HG02623 (cell line): Measurements from ENCODE around the gene CCDC88A.
A peak's percentile ranks its signal among the peaks of the same experiment; 100 is the strongest.
"Not testable (repeated sequence)": the region's sequence is repeated elsewhere in the genome, so short reads cannot be mapped to it uniquely, and the experiment has no call there.

Source experiments
- ATAC-seq: cut with Tn5 transposase; IDR thresholded peaks from one replicate; pipeline ENCODE4 v1.9.1; 2021; ENCODE audit warnings: moderate library complexity; ENCODE audit not compliant: unreplicated experiment

The CCDC88A gene

DNA sequence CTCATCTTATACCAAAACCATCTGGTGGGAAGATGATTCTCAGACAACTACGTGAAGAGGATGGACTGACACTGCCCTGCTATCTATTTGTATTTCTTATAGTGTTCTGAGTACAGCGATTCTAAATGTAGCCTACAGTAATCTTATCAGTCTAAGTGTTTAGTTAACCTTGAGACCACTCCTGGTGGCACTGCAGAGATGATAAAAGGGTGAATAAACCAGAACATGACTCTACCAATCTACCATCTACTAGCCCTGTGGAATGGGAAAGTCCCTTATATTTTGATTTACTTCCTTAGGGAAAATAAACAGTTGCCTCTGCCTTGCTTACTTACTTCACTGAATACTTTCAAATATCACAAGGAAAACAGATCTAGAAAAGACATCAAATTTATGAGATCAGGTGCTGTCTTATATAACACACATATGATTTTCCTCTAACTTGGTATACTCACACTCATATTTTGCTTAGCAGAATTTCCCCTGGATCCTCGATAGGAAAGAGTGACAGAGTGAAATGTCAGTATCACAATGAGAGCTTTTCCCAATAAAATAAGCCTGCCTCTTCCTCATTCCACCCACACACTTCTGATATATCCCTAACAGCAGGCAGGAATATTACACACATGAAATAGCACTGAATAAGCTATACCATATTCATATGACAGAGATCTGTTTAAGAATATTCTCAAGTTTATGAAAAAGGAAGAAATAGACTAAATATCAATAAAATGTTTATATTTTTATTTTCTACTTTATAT, 92.0 kb downstream of the CCDC88A start:
- no peak for ATAC-seq

DNA sequence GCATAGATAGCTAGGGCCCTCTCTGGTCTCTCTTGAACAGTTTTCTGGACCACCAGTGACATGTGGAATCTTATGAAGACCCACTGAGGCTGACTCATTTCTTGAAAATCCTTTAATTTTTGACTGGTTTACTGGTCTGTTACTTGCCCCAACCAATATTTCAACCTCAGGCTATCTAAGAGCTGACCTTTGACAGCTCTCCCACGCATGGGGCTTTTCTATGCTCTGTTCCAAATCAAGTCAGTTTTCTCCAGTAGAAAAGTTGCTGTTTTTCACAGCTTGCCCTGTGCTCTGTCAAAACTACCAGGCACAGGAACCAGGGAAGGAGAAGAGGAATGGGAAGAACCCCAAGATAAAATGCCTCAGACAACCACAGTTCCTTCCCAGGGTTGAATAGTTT, 104.7 kb downstream of the CCDC88A start:
- ATAC-seq = no peak

DNA sequence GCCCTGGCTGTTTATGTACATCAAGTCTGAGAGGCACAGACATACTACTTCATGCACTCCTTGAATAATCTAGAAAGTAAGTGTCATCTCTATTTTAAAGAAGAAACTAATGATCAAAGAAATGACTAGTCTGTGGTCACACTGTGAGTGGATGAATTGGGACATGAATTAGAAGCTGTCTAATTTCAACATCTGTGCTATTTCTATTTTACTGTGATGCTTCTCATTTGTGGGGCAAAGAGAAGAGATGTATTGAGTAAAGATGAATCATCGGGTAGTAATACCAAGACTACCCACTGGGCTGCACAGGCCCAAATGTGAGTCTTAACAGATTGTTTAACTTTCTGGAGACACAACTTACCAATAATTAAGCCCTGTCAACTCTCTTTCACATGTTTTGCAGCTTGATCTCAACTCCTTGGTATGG, 108.2 kb downstream of the CCDC88A start:
- peak; percentile 89 for ATAC-seq

DNA sequence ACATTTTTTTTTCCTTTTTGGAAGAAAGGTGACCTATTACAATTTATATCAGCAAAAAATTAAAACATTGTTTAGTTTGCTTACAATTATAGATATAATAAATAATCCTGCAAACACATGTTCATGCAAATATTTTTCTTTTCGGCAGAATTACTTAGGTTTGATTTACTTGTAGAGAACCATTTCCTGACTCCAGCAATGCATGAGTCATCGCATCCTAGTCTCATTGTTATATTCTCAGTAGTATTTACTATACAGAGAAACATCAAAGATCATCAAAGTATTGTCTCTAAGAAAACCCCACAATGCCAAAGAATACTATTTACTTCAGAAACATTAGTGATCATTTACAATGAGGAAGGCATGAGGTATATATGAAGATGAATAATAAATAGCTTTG, 110.2 kb downstream of the CCDC88A start:
- no peak for ATAC-seq

DNA sequence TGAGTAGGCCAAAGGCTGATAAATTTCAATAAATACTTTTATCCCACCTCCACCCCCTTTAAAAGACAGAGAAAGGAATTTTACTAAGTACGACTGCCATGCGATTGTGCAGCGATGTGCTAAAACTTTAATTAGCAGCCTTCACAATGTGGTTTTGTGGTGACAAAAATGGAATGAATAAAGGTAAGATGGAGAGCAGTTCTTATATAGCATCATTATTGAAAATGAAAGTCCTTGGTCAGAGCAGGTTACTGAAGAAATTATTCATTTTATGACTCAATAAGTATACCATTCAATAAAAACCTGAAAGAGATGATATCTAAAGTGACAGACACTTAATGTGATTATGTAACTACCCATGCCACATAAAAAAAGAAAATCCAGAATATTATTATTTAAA, 117.4 kb downstream of the CCDC88A start:
- peak; percentile 73 for ATAC-seq

DNA sequence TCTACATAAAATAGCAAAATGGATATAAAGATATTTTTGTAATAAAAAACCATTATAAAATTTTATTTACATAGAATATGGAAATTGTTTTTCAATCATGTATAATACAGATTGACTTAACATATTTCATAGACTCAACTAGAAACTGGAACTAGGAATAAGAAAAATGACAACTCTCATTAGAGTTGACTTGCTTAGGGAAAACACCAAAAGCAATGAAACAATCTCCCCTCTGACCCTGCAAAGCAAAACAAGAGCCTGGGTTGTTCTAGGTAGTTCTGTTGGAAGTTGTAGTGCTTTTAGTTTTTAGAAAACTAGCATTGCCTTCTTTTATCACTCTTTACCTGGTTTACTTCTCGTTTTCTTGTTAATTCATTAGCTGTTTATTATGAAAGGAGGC, 118.4 kb downstream of the CCDC88A start:
- ATAC-seq = no peak

DNA sequence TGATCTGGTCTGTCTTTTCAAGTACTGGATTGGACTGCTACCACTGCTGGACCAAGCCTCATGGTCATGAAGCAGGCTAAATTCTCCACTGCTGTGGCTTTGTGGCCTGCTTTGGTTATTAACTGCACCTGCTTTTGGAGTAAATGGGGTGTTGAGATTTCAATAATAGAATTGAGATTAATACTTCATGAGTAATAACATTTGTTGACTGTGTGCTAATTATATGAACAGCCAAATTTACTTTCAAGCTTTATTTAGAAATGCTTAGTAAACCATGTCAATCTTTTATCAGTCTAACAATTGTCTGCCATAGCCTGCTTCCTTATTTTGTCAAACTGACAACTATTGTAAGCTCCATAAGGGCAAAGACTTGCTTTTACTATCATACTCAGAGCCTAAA, 123.3 kb downstream of the CCDC88A start:
- ATAC-seq = no peak

DNA sequence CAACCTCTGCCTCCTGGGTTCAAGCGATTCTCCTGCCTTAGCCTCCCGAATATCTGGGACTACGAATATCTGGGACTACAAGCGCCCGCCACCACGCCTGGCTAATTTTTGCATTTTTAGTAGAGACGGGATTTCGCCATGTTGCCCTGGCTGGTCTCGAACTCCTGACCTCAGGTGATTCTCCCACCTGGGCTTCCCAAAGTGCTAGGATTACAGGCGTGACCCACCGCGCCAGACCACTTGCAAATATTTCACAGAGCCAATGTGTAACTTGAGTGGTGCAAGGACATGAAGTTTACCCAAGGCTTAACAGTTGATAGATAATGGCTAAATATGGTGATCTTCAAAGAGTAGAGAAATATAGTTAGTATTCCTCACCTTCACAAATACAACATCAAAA, 136.6 kb downstream of the CCDC88A start:
- no peak for ATAC-seq

DNA sequence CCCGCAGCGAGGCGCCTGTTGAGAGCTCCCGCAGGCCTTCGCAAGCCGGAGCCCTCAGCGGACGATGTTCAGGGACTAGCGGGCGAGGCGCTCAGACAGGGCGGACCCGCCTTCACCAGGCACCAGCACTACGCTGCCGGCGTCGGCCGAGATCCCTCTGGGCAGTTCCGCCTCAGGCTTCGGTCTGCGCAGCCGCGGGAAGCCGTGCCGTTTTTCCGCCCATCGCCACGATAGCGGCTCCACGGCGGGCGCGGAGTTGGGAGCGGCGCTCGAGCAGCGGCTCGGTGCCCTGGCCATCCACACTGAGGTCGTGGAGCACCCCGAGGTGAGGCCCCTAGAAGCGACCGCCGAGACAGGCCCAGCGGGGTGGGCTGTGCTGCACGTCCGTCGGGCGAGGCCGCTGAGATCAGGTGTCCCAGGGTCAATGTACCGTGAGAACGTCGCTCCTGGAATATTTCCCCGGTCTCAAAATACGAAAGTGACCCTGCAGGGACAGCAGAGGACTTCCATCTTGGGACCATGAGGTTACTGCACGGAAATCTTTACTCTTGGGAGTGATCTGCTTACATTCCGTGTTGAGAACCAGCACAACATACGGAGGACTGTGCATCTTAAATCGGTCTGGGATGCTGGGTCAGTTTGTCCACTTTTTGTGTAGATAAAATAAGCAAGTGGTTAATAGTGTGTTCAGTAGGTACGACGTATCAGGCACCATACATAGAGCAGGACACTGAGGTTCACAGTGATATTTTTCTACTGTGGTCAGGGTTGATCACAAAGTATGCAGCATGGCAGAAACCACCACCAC, 137.3 kb downstream of the CCDC88A start:
- peak; percentile 97 for ATAC-seq

DNA sequence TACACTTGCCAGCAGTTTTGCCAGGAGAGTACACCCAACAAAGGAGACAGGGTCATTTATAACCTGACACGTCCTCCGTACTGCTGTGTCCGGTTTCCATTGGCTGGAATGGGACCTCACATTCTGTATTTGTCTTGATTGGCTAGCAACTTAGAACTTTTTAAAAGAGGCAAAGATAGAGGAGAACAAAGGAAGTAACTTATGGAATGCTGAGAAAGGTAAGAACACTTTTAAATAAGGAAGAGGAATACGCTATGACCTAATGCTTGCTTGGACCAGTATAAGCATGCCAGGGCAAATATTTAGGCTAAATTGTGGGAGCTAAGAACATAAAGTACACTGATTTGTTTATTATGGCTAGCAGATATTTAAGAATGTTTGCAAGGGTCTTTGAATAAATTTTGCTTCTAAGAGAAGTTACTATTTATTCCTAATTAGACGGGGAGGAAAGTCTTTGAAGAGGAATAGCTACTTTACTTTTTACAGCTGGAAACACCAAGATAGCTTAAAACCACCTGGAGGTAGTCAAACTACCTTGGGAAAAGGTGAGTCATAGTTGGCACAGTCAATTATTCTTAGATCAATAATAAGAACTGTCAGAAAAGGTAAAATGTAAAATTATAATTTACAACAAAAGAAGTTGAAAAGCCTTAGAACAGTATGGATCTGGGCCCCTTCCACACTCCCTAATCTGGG, 138.7 kb downstream of the CCDC88A start:
- ATAC-seq = not testable (repeated sequence)

DNA sequence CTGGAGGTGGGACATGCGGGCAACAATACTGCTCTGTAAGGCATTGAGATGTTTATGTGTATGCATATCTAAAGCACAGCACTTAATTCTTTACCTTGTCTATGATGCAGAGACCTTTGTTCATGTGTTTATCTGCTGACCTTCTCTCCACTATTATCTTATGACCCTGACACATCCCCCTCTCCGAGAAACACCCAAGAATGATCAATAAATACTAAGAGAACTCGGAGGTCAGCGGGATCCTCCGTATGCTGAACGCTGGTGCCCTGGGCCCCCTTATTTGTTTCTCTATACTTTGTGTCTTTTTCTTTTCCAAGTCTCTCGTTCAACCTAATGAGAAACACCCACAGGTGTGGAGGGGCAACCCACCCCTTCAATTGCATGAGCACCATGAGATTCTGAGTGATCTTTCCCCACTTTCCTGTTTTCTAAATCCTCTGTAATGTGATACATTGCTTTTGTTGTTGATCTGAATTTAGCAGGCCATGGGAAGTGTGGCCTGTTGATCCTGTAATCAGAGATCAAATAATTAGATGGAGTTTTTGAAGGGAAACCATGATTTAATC, 139.7 kb downstream of the CCDC88A start:
- ATAC-seq = not testable (repeated sequence)

DNA sequence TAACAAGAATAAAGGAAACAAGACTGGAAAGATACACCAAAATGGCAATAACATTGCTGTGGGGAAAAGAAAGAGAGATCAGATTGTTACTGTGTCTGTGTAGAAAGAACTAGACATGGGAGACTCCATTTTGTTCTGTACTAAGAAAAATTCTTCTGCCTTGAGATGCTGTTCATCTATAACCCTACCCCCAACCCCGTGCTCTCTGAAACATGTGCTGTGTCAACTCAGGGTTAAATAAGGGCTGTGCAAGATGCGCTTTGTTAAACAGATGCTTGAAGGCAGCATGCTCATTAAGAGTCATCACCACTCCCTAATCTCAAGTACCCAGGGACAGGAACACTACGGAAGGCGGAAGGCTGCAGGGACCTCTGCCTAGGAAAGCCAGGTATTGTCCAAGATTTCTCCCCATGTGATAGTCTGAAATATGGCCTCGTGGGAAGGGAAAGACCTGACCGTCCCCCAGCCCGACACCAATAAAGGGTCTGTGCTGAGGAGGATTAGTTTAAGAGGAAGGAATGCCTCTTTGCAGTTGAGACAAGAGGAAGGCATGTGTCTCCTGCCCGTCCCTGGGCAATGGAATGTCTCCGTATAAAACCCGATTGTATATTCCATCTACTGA, 140.3 kb downstream of the CCDC88A start:
- ATAC-seq = not testable (repeated sequence)

DNA sequence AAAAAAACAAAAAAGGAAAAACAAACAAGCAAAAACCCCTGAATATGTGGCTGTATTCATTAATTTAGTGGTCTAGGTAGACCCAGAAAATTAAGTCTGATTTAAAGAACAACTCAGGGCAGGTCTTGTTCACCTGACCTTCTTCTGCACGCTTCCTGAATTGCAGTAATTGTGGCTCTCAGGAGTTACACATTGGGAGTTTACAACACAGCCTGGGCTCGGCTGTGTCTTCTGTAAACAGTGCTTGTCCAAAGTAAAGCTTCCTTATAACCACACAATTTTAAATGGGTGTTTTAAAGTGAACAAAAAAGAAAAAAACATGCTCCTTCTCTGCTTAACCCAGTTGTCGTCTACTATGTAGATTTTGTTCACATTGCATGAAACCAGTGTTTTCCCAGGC, 142.3 kb downstream of the CCDC88A start:
- ATAC-seq = no peak

DNA sequence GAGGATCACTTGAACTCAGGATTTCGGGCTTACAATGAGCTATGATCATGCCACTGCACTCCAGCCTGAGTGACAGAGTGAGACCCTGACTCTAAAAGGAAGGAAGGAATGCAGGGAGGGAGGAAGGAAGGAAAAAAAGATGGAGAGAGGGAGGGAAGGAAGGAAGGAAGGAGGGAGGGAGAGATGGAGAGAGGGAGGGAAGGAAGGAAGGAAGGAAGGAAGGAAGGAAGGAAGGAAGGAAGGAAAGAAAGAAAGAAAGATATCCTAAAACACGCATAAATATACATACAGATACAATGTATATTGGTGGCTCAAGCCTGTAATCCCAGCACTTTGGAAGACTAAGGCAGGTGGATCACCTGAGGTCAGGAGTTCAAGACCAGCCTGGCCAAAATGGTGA, 145.3 kb downstream of the CCDC88A start:
- not testable (repeated sequence) for ATAC-seq

DNA sequence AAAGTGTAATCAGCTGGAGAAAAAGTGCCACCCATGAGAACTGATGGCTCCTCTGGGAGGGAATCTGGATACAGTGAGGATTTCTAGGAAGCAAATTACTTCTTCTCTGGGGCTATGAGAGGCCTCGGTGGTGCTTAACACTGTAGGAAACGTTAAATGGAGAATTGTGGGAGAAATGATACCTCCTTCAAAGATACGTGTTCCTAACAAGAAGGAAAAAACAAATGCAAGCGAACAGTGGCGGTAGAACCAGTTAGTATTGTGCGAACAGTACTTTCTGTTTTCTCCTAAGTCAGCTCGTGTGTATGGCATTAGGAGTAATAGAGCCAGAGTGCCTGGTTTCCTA, 150.0 kb downstream of the CCDC88A start:
- no peak for ATAC-seq

DNA sequence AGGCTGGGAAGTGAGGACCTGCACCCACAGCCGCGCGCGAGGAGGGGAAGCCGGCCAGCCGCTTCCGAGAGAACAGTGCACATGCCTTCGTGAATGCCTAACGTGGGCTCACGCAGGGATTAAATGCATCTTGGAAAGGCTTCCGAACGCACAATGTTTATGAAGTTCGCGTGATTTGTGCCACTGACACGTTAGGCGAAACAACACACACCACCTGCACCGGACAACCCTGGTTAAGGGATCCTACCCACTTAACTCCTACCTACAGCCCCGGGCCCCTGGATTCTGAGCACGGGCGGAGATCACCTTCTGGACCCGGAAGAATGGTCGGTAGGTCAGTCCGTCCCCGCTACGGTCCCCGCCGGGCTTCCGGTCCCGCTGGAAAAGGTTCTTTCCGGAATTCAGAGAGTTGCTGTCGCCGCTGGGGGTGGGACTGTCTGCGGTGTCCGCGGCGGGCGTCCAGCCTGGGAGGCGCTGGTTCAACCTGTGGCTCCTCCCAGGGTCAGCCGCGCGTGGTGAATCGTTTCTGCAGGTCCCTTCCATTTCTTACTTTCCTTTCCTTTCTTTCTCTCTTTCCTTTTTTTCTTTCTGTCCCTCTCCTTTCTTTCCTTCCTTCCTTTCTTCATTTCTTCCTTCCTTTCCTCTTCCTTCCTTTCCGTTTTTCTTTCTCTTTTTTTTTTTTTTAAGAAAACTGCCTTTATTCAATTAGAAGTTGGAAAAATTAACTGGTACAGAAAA, 150.6 kb downstream of the CCDC88A start, which contains the start of gene MTIF2:
MTIF2 (minus strand) TSS at position 325 of the 738 bp plus-strand sequence. CDS start 5,373 bp downstream, outside the sequence.
- peak; percentile 96 for ATAC-seq

DNA sequence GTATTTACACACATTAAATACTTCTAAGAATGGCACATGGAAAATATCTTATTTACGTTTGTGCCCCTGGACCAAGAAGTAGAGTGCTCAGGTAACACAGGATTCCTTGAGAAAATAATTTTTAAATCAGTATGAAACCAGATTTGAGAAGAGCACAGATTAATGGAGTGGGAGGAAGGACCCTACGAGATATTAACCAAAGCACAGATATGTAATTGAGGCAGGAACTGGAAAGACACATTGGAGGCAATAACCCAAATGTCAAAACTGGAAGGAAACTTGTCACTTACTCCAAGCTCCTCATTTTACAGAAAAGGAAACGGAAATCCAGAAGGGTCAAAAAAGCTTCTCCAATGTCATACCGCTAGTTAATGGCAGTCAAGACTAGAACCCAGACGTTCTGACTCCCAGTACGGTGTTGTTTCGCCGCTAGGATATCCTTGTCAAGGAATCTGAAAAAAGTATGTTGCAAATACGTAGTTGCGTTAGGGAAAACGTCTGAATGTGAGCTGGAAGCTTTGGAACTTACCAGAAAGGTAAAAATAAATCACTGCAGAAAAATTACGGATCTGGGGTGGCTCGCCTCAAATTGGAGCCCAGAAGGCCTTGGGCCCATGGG, 151.3 kb downstream of the CCDC88A start:
- no peak for ATAC-seq

DNA sequence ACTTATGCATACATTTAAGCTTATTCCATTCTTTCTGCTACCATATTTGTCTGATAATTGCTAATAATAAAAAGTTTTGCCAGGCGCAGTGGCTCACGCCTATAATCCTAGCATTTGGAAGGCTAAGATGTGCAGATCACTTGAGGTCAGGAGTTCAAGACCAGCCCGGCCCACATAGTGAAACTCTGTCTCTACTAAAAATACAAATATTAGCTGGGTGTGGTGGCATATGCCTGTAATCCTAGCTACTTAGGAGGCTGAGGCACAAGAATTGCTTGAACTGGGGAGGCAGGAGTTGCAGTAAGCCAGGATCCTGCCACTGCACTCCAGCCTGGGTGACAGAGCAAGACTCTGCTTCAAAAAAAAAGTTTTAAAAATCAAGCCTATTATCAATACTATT, 160.1 kb downstream of the CCDC88A start:
- ATAC-seq = not testable (repeated sequence)

DNA sequence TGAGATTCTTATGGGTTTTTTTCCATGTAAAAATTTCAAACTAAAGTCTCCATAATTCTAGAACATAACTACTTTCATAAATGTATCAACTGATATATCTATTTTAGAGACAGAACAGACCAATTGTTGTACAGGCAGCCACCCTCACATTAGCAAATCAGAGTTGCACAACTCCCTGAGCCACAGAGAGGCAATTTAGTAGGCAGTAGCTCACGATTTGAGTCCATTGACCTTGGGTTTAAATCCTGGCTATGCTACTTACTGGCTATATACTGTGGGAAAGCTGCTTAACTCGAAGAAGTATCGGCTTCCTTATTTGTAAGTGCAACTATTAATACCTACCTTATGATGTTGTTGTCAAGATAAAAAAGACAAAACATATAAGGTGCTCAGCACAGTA, 166.8 kb downstream of the CCDC88A start:
- ATAC-seq = no peak

DNA sequence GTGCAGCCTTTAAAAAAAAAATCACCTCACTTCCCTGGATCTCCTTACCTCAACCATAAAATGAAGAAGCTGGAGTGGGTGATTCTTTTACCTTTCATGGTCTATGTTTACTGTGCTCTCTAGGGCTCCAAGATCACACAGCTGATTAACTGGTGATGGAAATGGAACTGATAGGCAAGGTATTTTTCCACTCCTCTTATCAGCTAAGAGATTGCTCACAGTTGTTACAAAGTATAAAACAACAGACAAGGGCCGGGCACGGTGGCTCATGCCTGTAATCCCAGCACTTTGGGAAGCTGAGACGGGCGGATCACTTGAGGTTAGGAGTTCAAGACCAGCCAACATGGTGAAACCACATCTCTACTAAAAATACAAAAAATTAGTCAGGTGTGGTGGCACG, 172.6 kb downstream of the CCDC88A start:
- no peak for ATAC-seq
